SW 1271 (cell line): ENCODE results near the gene RBL1.
A peak's percentile ranks its signal among the peaks of the same experiment; 100 is the strongest.
"Not testable (repeated sequence)": the region's sequence is repeated elsewhere in the genome, so short reads cannot be mapped to it uniquely, and the experiment has no call there.

ENCODE experiments used
- DNase-seq, 2 experiments: peaks; one replicate each; lab custom pipeline; 2025; lab: John Stamatoyannopoulos, UW

Gene RBL1

DNA sequence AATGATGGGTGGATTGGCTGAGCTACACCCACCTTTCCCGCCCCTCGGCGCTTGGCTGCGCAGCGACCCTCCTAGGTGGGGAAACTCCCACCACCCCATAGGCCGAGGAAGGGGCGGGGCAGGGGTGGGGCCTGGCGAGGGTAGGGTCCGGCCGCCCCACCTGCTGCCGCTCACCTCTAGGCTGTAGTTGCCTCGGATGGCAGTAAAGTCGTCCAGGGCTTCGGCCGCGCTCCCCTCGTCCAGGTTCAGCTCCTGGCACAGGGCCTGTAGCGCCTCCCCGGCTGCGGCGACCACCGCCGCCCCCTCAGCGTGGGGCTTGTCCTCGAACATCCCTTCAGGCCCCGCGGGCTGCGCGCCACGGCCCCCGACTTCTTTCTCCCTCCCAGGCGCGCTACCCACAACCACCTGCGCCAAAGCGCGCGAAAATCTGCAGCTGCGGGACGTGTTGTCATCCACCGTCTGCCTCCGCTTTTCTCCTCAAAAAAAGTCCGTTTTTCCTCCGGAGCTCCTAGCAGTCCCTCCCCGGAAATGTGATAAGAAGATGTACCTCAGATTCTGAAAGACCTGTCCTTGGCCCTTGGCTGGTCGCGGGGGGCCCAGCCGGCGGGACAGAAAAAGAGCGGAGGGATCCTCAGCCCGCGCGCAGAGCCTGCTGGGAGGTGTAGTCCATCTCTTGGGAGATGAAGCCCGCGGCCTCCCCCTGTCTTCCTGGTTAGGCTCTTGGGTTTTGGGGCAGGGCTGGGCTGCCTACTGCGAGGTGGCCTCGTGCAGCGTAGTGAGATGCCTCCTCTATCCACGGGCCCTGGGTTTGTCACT is at the start of gene RBL1:
TSS of gene RBL1 (minus strand) at position 399 of the 816 bp plus-strand sequence. CDS start at position 330, 69 bp downstream.
- peak; percentile 90 to 96 for DNase-seq

DNA sequence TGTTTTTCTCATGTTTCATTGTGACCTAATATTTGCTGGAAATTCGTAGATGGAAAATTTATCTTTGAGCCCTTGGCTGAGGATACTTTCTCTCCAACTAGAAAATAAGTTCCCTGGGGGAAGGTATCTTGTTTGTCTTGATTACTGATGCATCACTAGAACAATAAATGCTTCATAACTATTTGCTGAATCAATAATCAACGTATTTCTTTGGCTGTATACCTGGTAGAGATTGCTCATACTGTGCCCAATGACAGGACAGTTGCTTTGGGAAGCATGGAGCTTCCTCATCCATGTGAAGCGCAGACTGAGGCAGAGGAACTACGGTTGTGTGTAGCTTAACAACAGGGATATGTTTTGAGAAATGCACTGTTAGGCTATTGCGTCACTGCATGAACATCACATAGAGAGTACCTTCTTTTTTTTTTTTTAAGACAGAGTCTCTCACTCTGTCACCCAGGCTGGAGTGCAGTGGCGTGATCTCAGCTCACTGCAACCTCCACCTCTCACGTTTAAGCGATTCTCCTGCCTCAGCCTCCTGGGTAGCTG is 49.1 kb upstream of the RBL1 start:
- no peak for DNase-seq

DNA sequence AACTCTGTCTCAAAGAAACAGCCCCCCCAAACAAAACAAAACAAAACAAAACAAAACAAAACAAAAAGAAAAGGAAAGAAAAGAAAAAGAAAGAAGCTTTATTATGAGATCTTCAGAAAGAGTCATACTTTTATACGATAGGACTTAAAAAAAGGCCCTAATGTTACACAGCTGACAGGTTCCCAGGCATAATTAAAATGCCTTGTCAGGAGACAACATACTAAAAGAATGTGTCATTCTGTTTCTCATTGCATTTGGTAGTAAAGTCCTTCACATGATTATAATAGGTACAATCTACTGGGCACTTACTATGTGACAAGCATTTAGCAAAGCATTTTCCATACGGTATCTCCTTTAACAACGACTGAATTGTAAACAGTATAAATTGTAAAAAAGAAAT is 46.9 kb upstream of the RBL1 start:
- DNase-seq, result no peak

DNA sequence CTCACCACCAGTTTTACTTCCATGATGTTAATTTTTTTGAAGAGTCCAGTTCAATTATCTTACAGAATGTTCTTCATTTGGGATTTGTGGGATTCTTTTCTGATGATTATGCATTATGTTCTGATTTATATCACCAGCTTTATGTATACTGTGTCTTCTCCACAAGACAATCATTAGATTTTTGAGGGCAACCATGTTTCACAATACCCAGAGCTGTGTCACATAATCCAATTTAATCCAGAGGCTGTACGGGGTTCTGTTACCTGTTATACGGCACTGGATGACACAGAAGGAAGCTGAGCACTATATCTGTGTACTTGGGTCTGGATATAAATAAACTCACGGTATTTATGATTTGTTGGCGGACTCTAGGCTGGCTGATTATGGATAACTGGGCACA is 41.8 kb upstream of the RBL1 start:
- no peak for DNase-seq

DNA sequence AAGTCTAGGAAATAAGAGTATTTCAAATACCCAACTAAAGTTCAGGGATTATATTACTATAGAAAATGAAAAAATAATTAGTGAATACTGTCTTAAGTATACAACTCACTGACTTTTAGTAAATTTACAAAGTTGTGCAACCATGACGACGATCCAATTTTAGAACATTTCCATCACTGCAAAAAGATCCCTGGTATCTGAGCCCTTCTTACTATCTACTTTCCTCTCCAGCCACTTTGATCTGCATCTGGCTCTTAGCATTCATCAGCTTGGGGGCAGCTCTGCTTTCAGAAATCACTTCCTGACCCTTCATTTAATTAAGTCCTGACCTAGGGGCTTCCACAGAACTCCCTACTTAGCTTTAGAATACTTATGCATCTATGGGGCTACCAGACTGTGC is 38.2 kb upstream of the RBL1 start:
- DNase-seq, result no peak

DNA sequence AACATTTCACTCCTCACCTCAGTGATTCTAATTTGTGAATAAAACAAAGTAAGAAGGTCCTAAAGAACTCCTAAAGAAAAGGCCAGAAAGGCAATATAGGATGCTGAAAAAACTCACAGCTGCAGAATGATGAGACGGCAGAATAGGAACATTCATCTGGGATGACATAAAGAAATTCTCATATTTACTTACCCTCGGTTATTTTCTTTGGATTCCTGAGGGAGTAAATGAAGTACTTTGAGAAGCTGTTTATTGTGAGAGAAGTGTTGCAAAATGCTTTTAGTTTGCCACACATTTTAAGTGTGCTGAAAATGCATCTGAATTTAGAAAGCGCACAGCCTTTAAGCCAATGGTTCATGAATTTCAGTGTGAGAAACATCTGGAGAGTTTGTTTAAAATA is 35.7 kb upstream of the RBL1 start:
- no peak for DNase-seq

- no peak for DNase-seq
Measured at GRCh38 chr20:37128803-37129202, 33.0 kb upstream of the RBL1 start.

DNA sequence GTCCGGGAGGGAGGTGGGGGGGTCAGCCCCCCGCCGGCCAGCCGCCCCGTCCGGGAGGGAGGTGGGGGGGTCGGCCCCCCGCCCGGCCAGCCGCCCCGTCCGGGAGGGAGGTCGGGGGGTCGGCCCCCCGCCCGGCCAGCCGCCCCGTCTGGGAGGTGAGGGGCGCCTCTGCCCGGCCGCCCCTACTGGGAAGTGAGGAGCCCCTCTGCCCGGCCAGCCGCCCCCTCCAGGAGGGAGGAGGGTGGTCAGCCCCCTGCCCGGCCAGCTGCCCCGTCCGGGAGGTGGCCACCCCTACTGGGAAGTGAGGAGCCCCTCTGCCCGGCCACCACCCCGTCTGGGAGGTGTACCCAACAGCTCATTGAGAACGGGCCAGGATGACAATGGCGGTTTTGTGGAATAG is 30.5 kb upstream of the RBL1 start:
- DNase-seq, result not testable (repeated sequence)

- no peak for DNase-seq
Measured at GRCh38 chr20:37123441-37123840, 27.6 kb upstream of the RBL1 start.

GRCh38 chr20:37120497-37120896 is 24.7 kb upstream of the RBL1 start:
- DNase-seq, result no peak

DNA sequence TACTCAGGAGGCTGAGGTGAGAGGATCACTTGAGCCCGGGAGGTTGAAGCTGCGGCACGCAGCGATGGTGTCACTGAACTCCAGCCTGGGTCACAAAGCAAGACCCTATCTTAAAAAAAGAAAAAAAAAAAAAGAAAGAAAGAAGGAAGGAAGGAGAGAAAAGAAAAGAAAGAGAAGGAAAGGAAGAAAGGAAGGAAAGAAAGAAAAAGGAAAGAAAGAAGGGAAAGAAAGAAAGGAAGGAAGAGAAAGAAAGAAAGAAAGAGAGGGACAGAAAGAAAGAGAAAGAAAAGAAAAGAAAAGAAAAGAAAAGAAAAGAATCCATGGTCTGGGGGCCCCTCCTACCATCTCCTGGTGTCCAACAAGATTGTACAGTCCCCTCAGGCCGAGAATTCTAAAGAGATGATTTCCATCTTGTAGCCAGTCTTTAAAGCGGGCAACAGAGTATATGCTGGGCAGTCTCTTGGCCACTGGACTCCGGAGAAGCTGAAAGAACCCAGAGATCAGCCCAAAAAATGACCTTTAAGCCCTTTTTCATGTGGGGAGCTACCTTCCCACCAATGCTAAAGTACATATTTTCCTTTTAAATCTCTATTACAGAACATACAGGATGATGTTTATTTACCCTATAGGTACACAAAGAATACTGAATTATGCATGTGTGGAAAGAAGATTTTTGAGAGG is 23.7 kb upstream of the RBL1 start:
- DNase-seq, result no peak

DNA sequence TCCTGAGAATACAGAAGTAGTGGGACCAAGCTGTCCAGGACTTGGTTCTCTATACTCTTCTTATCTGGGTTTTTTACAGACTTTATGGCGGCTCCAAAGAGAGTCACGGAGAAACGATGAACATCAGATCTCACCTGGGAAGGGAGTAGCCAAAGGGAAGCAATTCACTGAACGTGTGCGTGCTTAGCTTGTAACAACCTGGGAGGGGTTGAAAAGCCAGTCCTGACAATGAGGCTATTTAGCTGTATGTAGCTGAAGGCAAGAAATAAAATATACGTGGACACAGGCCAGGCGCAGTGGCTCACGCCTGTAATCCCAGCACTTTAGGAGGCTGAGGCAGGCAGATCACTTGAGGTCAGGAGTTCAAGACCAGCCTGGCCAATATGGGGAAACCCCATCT is 18.2 kb upstream of the RBL1 start:
- DNase-seq, result no peak

- no peak for DNase-seq
Measured at GRCh38 chr20:37111926-37112455, 16.2 kb upstream of the RBL1 start.

DNA sequence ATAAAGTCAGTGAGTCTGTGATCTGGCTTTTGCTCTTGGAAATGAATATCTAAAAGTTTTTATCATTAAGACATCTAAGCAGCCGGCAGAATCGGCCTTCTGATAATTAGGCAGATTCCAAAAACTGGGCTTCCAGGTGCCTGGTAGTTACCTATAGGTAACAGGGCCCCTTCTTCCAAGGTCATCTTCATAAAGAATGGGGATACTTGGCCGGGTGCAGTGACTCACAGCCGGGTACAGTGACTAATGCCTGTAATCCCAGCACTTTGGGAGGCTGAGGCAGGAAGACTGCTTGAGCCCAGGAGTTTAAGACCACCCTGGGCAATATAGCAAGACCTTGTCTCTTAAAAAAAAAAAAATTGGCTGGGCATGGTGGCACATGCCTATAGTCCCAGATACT is 12.9 kb upstream of the RBL1 start:
- no peak for DNase-seq

- DNase-seq, result no peak
Measured at GRCh38 chr20:37102571-37102970, 6.8 kb upstream of the RBL1 start.

GRCh38 chr20:37096415-37097041 is 731 bp upstream of the RBL1 start:
- no peak for DNase-seq

DNA sequence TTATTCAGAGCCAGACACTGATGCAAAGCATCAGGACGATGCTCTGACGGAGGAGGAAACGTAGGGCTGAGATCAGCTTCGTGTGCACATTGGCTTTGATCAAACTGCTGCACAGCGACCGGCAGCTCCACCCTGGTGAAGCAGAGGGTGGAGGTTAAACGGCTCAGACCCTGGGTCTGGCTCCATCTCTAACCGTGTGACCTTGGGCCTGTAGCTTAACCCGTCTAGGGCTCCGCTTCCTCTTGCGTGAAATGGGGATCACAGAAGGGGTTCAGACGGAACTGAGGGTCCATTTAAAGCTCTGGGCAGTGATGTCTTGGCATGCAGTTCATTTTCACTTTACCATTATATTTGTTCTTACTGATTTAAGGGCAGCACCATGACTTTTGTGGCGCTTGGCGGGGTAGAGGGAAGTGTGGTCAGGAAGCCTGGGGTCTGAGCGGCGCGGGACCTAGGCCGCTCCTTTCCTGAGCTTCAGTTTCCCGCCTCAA is 644 bp downstream of the RBL1 start:
- no peak for DNase-seq

GRCh38 chr20:37090407-37090806 is 5.4 kb downstream of the RBL1 start:
- no peak for DNase-seq

DNA sequence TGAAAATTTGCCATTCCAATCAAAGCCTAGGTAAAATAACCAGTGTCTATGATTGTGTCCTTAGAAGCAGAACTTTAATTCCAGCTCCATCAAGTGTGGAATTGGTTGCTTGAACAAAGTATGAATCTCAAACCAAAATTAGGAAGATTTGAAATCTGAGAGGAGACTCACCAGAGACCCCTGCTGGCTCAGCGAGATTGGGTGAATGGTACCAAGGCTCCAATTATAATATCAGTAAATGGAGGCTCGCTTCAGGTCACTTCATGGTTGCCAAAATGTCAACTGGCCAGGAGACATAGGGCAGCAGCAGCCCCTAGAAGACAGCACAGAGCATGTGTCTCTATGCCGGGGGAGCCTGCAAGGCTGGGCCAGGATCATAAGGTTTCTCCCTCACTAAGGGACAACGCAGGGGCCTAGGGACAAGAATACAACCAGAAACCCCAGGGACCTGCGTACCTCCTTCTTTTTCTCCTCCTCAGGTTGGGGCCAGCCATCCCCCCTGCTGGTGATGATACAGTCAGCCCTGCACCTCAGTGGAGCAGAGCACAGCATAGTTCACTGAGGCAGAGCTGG is 14.0 kb downstream of the RBL1 start:
- no peak for DNase-seq

GRCh38 chr20:37077009-37077408 is 18.8 kb downstream of the RBL1 start:
- DNase-seq, result no peak

GRCh38 chr20:37075932-37076685 is 19.7 kb downstream of the RBL1 start:
- DNase-seq, result no peak
